LHCN-M2 (cell line): ENCODE measurements around the gene CAV3. TPM values are rescaled to one million over a fixed set of nuclear protein-coding genes. Genes with fewer than 3 reads are reported as not detected.
"Not testable (repeated sequence)": the region's sequence is repeated elsewhere in the genome, so short reads cannot be mapped to it uniquely, and the experiment has no call there.

ENCODE experiments used
- DNase-seq: peaks from one replicate; pipeline ENCODE4 v3.0.0-alpha.2; 2012; ENCODE audit warnings: low read depth
- polyA plus RNA-seq: library from polyadenylated mRNA; unstranded; fragments of >200 nt; gene quantifications from one replicate; pipeline ENCODE4 v1.2.1, GENCODE V29; 2012; ENCODE audit warnings: missing spikeins
- total RNA-seq: library from RNA; depleted of rRNA; stranded (reverse); fragments of >200 nt; gene quantifications from 2 replicates; pipeline ENCODE4 v1.2.3, GENCODE V29; 2014; rRNA removed

Gene CAV3
- total RNA-seq = 20.3 and 30.4 TPM in 2 replicates
- polyA plus RNA-seq = 97.6 TPM

DNA sequence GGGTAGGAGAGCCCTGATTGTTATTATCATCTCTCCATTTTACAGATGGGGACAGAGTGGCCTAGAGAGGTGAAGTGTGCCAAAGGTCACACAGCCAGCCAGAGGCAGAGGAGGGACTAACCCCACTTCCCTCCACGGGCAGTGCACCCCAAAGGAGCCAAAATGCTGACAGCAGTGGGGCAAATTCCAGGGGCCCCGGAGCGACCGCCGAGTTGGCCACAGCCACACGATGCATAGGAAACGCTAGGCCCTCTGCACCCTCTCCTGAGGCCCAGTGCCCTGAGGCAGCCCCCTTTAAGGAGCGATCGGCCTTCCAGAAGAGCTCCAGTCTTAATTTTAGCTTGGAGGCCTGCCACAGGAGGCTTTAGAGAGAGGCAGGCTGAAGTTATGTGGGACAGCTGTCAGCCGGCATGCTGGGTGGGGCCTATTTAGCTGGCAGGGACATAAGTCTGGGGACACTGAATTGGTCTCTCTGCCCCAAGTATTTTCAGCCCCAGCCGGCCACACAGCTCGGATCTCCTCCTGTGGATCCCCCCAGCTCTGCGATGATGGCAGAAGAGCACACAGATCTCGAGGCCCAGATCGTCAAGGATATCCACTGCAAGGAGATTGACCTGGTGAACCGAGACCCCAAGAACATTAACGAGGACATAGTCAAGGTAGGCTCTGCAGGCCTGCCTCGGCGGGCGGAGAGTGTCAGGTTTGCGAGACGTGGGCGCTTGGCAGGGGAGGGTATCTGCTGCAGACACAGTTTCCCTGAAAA, at the start of gene CAV3:
Gene CAV3, plus strand, starts transcription at position 471 of the 763 bp plus-strand sequence. Its CDS starts 75 bp downstream, at position 546.
- DNase-seq = peak; percentile 77

DNA sequence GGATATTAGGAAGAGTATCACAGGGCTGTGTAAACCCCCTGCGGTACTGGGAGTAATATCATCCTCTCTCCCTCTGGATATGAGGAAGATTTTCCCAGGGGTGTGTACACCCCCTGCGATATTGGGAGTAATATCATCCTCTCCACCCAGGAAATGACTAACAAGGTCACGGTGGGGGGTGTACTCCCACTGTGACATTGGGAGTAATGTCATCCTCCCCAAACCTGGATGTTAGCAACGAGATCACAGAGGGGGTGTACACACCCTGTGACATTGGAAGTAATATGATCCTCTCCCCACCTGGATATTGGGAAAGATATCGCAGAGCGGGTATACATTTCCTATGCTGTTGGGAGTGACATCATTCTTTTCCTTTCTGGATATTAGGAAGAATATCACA, 48.6 kb upstream of the CAV3 start:
- DNase-seq = not testable (repeated sequence)

GRCh38 chr3:8691295-8691694, 42.3 kb upstream of the CAV3 start:
- DNase-seq = not testable (repeated sequence)

DNA sequence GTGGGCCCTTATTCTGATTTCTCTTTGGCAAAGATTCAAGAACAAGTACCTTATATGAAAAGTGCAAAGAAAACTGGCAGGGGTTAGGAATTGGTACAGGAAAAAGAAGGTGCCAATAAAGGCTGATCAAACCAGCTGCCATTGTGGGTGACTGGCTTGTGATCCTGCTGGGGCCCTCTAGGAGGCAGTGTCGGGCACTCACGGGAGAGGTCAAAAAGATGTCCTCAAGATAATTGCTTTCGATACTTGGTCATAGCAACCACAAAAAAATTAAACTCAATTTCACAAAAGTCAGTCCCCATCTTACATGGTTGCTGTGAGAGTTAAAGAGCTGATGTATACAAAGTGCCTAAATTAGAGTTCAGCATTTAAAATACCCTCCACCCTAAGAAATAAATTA, 31.0 kb upstream of the CAV3 start:
- DNase-seq = no peak

DNA sequence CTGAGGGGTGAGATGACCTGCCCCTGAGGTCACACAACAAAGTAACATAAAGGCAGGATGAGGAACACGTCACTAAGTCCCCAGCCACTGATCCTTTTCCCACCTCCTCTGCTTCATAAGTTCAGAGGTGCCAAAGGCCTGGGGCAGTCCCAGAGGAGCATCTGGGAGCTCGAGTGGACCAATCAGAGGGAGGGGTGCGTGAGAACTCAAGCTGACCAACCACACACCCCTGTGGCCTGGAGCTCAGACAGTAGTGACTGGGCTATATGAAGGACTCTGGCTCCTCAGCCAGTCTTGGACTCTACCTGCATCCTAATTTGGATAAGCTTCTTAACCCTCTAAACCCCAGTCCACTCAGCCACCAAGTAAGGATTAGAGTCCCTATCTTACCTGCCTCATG, 28.0 kb upstream of the CAV3 start:
- no peak for DNase-seq

- no peak for DNase-seq
Measured at GRCh38 chr3:8709287-8709686, 24.3 kb upstream of the CAV3 start.

DNA sequence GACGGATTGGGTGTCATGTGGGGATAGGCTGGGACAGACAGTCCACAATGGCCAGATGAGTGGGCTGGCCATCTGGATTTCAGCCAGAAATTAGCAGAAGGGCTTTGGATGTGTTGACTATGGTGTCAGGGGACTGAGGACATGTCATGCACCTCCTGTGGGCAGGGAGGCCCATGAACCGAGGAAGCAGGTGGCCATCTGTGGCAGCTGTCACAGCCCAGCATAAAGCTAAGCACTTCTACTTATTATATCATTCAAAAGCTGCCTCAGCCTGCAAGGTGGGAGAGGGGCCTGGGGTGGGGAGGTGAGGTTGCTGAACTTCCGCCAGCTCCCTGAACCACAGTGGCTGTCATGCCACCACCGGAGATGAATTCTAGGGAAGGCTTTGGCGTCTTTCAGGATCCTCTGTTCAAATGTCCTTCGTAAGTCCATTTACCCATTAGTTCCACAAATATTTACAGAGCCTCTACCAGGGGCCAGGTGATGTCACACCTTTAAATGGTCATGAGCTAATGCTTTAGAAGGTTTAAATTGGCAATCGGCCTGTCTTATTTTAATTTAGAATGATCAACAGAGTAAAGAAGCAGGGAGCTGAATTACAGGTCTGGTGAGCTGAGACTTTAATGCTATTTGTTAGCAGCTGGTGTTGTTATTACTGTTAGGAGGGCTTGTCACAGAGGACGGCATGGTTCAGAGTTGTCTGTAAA, 23.6 kb upstream of the CAV3 start:
- DNase-seq = no peak

GRCh38 chr3:8712045-8712907, 21.3 kb upstream of the CAV3 start:
- DNase-seq = peak; percentile 99

- DNase-seq = no peak
Measured at GRCh38 chr3:8712908-8713255, 20.7 kb upstream of the CAV3 start.

DNA sequence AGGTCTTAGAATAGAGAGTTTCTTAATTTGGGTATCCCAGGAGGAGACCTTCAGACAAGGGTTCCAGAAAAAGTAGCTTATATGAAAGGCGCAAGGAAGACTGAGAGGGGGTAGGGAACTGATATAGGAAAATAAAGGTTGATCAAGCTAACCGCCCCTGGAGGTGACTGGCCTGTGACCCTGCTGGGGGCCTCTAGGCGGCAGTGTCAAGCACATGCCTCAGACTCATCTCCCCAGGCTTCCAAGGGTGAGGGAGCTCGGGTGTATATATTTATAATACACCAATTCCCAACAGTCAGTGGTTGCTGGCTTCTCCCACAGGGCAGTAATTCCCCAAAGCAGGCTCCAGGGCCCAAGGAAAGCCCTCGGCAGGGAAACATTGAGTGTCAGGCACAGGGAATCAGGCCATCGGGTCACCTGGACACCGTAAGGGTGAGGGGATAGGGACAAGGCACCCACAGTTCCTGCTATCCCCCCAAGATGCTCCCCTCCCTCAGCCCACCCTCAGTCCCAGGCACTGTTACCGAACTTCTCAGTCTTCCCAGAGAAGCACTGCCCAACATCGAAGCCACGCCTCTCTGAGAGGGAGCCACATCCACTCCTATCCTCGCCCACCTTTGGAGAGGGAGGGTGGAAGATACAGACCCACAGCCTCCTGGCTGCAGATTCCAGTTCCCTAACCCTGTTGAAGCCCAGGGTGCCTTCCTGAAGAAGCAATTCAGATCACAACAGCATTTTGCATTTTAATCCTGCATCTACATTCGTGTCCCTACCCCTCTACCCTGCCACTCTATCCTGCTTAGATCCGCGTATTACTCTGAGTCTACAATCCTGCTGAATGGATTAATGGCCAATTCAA, 19.5 kb upstream of the CAV3 start:
- DNase-seq = peak; percentile 37

GRCh38 chr3:8715757-8716156, 17.8 kb upstream of the CAV3 start:
- DNase-seq = not testable (repeated sequence)

DNA sequence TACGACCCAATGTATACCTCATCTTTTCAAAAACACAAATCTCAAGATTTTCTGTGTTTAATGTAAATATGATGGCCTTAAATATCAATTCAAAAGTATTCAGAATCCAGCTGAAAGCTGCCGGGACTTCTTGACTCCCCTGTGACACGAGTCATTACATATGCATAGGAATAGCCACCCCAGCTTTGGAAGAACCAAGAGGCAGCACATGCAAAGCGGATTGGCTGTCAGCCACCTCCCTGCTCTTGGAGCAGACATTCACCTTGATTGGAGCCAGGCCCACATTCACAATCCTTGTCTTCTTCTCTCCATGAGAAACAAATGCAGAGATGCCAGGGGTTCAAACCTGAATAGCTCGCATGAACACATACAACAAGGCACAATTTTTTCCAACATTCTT, 10.8 kb upstream of the CAV3 start:
- DNase-seq = no peak

- DNase-seq = no peak
Measured at GRCh38 chr3:8723612-8724011, 10.0 kb upstream of the CAV3 start.

DNA sequence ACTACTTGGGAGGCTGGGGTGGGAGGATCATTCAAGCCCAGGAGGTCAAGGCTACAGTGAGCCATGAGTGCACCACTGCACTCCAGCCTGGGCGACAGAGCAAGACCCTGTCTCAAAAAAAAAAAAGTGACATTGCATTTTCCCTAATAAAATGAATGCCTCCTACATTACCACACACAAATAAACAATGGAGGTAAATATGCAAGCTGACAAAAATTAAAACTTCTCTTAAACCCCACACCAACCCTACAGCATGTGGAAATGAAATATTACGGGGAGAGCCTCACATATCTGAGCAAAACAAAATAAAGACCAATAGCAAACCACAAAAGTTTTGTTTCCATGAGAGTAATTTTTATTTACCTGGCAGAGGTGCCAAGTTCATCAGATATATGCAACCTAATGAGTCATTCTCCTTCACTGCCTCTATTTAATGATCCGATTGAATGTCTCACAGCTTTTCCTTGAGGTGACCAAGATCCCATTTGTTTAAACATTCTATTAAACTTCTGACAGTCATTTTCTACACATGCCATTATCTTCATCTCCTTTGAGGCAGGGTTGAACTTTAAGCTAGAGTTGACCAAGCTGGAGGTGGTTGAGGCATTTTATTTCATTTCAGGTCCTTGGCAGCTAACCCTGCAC, 9.4 kb upstream of the CAV3 start:
- no peak for DNase-seq

DNA sequence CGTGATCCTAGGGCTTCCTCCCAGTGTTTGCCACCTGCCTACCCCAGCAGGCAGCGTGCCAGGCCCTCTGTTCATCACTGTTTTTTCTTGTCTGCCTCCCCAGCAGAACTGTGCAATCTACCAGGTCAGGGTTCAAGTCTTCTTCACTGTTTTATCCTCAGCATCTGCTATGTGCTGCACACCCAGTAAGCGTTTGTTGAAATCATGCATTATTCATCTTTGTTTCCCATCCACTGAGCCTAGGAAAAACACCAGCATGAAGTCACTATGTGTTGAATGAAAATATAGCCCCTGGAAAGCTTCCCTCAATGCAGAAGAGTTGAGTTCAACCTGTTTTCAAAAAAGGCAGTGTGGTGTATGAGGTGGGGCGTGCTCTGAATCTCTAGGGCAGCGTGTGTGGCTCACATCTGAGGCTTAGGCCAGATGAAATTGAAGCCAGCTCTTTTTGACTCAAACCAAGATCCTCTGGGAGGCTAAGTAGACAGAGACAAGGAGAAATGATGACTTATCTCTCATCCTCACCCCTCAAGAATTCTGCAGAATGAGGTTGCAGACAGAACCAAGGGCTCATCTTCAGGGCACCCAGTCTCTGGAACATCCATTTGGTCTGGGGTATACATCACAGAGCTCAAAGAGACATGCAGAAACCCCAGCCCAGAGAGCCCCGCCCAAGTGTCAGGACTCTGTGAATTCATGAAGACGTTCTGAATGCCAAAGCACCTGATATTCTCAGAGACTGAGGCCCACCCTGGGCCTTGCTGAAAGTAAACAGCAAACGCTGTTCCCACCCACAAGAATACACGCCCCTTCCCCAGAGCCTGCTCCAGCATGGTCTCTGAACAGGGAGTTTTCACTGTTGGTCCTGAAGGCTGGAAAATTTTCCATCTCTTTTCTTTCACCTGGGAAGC, 5.7 kb upstream of the CAV3 start:
- DNase-seq = no peak

DNA sequence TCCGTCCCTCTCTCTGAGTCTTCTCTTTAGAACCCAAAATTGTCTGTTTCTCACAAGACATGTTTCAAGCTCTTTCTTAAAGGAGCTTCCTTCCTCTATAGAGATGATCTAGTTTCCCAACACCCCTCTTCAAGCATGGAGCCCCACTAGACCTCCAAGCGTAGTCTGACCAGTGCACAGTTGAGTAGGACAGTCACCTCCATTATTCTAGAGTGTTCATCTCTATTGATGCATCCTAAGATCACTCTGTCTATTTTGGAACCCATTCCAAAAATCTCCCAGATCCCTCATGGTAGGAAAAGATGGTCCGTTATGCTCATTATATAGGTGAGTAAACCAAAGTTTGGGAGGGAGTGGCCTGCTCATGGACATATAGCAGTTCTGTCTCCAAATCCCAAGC, 4.1 kb upstream of the CAV3 start:
- no peak for DNase-seq

GRCh38 chr3:8730656-8731055, 2.9 kb upstream of the CAV3 start:
- no peak for DNase-seq

GRCh38 chr3:8732413-8732812, 1.2 kb upstream of the CAV3 start:
- no peak for DNase-seq

- DNase-seq = peak; percentile 61
Measured at GRCh38 chr3:8734137-8734878, 706 bp downstream of the CAV3 start.
